ENCODE measurements around the gene TRMT1L. TPM values are rescaled to one million over a fixed set of nuclear protein-coding genes. Genes with fewer than 3 reads are reported as not detected.

TRMT1L gene
- total RNA-seq, 1 experiment from 2014 or later, result 28.3 TPM

DNA sequence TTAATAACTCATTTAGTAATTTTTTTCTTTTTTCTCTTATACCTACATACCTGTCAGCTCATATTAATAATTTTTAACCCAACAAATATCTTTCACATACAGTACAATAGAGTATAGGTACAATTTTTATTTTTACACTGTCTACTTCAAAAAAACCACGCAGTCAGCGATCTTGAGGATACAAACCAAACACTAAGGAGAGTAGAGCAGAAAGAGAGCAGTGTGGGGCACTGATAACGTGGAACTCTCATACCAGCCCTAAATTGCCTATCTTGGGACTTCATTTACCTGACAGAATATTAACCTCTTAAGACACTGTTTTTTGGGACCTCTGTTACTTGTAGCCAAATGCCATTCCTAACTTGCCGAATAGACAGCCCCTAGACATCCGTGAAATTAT lies 5.5 kb downstream of the TRMT1L start:
- TF ChIP-seq SIN3A (IDR thresholded peaks at IDR 0.05; ENCODE audit: low read depth) (no peak), CEBPB (IDR thresholded peaks at IDR 0.05; ENCODE audit: low read depth) (no peak), JUND (IDR thresholded peaks at IDR 0.05) (no peak), EGR1 (IDR thresholded peaks at IDR 0.05; ENCODE audit: low read depth) (no peak), SP1 (IDR thresholded peaks at IDR 0.05; ENCODE audit: low read depth) (no peak), ZFX (IDR thresholded peaks at IDR 0.05) (no peak), POLR2A (IDR thresholded peaks at IDR 0.05; ENCODE audit: borderline replicate concordance, extremely low read depth, insufficient read depth, insufficient read length) (no peak), TCF7L2 (IDR thresholded peaks at IDR 0.05; ENCODE audit: borderline replicate concordance, extremely low read depth, insufficient read depth, insufficient read length) (no peak), POLR2AphosphoS5 (IDR thresholded peaks at IDR 0.05; ENCODE audit: low read depth, low read length) (no peak), FOSL1 (IDR thresholded peaks at IDR 0.05; ENCODE audit: low read depth) (no peak), ELF1 (IDR thresholded peaks at IDR 0.05; ENCODE audit: borderline replicate concordance, low read depth) (no peak), YY1 (IDR thresholded peaks at IDR 0.05; ENCODE audit: extremely low read depth, insufficient replicate concordance, low read depth, low read length) (no peak), EZH2 (IDR thresholded peaks at IDR 0.05) (no peak), RAD21 (IDR thresholded peaks at IDR 0.05; ENCODE audit: low read depth) (no peak)
- TF ChIP-seq, protein P1, sequence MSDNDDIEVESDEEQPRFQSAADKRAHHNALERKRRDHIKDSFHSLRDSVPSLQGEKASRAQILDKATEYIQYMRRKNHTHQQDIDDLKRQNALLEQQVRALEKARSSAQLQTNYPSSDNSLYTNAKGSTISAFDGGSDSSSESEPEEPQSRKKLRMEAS (IDR thresholded peaks at IDR 0.05), result no peak
- TF ChIP-seq, protein P2, sequence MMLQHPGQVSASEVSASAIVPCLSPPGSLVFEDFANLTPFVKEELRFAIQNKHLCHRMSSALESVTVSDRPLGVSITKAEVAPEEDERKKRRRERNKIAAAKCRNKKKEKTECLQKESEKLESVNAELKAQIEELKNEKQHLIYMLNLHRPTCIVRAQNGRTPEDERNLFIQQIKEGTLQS (IDR thresholded peaks at IDR 0.05), result no peak
- TF ChIP-seq, protein P3, sequence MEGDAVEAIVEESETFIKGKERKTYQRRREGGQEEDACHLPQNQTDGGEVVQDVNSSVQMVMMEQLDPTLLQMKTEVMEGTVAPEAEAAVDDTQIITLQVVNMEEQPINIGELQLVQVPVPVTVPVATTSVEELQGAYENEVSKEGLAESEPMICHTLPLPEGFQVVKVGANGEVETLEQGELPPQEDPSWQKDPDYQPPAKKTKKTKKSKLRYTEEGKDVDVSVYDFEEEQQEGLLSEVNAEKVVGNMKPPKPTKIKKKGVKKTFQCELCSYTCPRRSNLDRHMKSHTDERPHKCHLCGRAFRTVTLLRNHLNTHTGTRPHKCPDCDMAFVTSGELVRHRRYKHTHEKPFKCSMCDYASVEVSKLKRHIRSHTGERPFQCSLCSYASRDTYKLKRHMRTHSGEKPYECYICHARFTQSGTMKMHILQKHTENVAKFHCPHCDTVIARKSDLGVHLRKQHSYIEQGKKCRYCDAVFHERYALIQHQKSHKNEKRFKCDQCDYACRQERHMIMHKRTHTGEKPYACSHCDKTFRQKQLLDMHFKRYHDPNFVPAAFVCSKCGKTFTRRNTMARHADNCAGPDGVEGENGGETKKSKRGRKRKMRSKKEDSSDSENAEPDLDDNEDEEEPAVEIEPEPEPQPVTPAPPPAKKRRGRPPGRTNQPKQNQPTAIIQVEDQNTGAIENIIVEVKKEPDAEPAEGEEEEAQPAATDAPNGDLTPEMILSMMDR (IDR thresholded peaks at IDR 0.05 in 2 of 3, conservative IDR thresholded peaks at IDR 0.05 in 1 of 3; ENCODE audit: borderline replicate concordance in 1 of 3, insufficient read depth in 1 of 3, low read depth in 2 of 3, low read length in 2 of 3), result no peak
- TF ChIP-seq, protein P4, sequence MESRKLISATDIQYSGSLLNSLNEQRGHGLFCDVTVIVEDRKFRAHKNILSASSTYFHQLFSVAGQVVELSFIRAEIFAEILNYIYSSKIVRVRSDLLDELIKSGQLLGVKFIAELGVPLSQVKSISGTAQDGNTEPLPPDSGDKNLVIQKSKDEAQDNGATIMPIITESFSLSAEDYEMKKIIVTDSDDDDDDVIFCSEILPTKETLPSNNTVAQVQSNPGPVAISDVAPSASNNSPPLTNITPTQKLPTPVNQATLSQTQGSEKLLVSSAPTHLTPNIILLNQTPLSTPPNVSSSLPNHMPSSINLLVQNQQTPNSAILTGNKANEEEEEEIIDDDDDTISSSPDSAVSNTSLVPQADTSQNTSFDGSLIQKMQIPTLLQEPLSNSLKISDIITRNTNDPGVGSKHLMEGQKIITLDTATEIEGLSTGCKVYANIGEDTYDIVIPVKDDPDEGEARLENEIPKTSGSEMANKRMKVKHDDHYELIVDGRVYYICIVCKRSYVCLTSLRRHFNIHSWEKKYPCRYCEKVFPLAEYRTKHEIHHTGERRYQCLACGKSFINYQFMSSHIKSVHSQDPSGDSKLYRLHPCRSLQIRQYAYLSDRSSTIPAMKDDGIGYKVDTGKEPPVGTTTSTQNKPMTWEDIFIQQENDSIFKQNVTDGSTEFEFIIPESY (IDR thresholded peaks at IDR 0.05; ENCODE audit: extremely low read depth, insufficient replicate concordance, low read length), result no peak
- TF ChIP-seq, protein P5, sequence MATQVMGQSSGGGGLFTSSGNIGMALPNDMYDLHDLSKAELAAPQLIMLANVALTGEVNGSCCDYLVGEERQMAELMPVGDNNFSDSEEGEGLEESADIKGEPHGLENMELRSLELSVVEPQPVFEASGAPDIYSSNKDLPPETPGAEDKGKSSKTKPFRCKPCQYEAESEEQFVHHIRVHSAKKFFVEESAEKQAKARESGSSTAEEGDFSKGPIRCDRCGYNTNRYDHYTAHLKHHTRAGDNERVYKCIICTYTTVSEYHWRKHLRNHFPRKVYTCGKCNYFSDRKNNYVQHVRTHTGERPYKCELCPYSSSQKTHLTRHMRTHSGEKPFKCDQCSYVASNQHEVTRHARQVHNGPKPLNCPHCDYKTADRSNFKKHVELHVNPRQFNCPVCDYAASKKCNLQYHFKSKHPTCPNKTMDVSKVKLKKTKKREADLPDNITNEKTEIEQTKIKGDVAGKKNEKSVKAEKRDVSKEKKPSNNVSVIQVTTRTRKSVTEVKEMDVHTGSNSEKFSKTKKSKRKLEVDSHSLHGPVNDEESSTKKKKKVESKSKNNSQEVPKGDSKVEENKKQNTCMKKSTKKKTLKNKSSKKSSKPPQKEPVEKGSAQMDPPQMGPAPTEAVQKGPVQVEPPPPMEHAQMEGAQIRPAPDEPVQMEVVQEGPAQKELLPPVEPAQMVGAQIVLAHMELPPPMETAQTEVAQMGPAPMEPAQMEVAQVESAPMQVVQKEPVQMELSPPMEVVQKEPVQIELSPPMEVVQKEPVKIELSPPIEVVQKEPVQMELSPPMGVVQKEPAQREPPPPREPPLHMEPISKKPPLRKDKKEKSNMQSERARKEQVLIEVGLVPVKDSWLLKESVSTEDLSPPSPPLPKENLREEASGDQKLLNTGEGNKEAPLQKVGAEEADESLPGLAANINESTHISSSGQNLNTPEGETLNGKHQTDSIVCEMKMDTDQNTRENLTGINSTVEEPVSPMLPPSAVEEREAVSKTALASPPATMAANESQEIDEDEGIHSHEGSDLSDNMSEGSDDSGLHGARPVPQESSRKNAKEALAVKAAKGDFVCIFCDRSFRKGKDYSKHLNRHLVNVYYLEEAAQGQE (IDR thresholded peaks at IDR 0.05; ENCODE audit: low read depth), result no peak
- no peak overlapping the region for H3K9ac ChIP-seq (ENCODE audit: low read length)
- no peak overlapping the region for H3K4me2 ChIP-seq (ENCODE audit: low read length)
- H3K4me1 ChIP-seq (ENCODE audit: control insufficient read depth in 1 of 2, insufficient read depth in 2 of 2, low read length in 2 of 2), result peaks cover 0 to 9% of the 10 kb centered on the region in 2 experiments; a peak in 2 of 4 replicates
- H2AFZ ChIP-seq (ENCODE audit: low read depth, low read length, poor library complexity, severe bottlenecking), result no peak overlapping the region
- POLR2A ChIA-PET, result no interaction called here
- no peak overlapping the region for H3K27ac ChIP-seq (ENCODE audit: low read depth, low read length)
- RAD21 ChIA-PET (ENCODE audit: low non-redundant PET in 1 of 2, low total read pairs in 2 of 2, uncharacterized antibody in 2 of 2, unreplicated experiment in 2 of 2), result no interaction called here
- intact Hi-C loops (cut with micrococcal nuclease), result loop anchor here (10.0 kb wide), 1 partner anchor 164 kb away; the partner anchor contains the start of gene IVNS1ABP
- DNase-seq (ENCODE audit: low read depth, low spot score) (no peak), ATAC-seq (no peak)
- no peak overlapping the region for H3K4me3 ChIP-seq (replicated peaks in 1 of 2; ENCODE audit: low read depth in 1 of 2, low read length in 2 of 2)
- H3K36me3 ChIP-seq (ENCODE audit: control insufficient read depth in 1 of 2, insufficient read depth in 2 of 2, low read length in 2 of 2), result peaks cover 0 to 8% of the 10 kb centered on the region in 2 experiments; a peak in 2 of 4 replicates
- no peaks in the 10 kb centered on the region for H4K20me1 ChIP-seq (ENCODE audit: insufficient read depth)
- CTCF ChIA-PET, result no interaction called here
- H3K79me2 ChIP-seq (ENCODE audit: insufficient read depth, low read length), result peaks cover 12% of the 10 kb centered on the region
- H3K27me3 ChIP-seq (ENCODE audit: insufficient read depth, low read length), result no peaks in the 10 kb centered on the region
- H3K9me3 ChIP-seq (ENCODE audit: control insufficient read depth in 1 of 2, insufficient read depth in 1 of 2, low read depth in 1 of 2, low read length in 2 of 2), result no peaks in the 10 kb centered on the region
- BruUV-seq (replicated peaks), result no TSS peak
- no peaks in the 10 kb centered on the region for H3K9me2 ChIP-seq (ENCODE audit: insufficient read depth)

Data from HCT116 (cell line).